Activated T-cell treated with anti-CD3 and anti-CD28 coated beads, Interleukin-2, amount 50 U/mL, for 48 hours (primary cell): ENCODE data around the gene NUP214.
"Not testable (repeated sequence)": the region's sequence is repeated elsewhere in the genome, so short reads cannot be mapped to it uniquely, and the experiment has no call there.

Experiments
- DNase-seq, 2 experiments: peaks; one replicate each; pipeline ENCODE4 v3.0.0-alpha.2; 2020

Gene NUP214

DNA sequence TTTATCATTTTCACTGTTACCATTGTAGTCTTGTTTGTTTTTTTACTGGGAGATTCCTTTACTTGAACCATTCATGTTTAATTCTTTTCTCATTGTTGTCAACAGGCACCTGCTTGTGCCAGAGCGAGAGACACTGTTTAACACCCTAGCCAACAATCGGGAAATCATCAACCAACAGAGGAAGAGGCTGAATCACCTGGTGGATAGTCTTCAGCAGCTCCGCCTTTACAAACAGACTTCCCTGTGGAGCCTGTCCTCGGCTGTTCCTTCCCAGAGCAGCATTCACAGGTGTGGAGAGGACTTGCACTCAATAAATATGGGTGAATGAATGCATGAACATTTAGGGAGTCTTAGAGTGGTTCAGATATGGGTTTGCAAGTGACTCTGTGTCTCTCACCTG, 37.5 kb downstream of the NUP214 start:
- no peak for DNase-seq

DNA sequence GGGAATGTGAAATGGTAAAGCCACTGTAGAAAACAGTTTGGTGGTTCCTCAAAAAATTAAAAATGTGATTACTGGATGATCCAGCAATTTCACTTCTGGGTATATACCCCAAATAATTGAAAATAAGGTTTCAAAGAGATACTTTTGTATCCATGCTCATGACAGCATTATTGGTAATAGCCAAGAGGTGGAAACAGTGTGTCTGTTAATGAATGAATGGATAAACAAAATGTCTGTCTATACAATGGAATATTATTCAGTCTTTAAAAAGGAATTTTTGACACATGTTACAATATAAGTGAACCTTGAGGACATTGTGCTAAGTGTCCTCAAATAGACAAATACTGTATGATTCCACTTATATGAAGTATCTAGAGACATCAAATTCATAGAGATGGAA, 40.1 kb downstream of the NUP214 start:
- no peak for DNase-seq

DNA sequence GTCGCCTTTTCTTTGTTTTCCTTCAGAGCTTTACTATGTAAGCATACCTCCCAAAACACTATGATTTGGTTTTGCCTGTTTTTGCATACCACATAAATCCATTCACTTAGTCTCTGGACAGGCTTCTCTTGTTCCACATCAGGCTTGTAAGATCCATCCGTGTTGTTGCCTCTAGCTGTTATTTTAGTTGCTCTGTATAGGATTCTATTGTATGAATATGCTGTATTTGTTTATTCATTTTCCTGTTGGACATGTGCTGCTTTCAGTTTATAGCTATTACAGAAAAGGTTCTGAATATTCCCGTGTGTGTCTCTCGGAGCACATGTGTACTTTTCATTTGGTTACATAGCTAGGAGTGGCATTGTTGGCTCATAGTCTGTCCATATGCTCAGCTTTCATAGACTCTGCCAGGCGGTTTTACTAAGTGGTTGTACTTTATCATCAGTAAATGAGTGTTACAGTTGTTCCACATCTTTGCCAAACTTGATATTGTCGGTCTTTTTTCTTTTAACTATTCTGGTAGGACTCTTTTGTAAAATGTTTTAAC, 41.8 kb downstream of the NUP214 start:
- DNase-seq: no peak

DNA sequence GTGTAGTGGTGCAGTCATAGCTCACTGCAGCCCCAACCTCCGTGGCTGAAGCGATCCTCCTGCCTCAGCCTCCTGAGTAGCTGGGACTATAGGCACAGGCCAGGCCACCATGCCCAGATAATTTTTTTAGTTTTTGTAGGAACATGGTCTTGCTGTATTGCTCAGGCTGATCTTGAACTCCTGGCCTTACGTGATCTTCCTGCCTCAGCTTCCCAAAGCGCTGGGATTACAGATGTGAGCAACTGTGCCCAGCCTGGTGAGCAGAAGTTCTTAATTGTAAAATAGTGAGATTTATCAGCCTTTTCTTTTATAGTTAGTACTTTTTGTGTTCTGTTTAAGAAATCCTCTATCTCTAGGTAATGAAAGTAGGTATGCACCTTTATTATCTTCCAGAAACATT, 42.5 kb downstream of the NUP214 start:
- DNase-seq: no peak

DNA sequence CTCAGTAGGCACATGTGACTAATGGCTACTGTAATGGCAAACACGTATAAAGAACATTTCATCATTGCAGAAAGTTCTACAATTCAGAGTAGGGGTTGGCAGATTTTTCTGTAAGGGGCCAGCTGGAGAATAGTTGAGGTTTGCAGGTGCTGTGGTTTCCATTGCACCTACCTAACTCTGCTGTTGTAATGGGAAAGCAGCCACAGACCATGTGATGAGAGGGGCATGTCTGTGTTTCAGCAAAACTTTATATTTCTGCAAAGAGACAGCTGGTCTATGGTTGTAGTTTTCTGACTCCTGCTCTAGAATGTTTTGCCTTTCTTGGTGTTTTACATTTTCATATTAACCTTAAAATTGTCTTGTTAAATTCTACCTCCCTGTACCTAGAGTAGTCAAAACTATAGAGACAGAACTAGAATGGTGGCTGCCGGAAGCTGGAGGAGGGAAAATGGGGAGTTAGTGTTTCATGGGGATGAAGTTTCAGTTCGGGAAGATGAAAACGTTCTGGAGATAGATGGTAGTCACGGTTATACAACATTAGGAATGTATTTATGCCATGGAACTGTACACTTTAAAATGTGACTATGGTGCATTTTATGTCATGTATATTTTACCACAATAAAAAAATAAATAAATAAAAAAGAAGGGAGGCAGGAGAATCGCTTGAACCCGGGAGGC, 44.3 kb downstream of the NUP214 start:
- DNase-seq: no peak

DNA sequence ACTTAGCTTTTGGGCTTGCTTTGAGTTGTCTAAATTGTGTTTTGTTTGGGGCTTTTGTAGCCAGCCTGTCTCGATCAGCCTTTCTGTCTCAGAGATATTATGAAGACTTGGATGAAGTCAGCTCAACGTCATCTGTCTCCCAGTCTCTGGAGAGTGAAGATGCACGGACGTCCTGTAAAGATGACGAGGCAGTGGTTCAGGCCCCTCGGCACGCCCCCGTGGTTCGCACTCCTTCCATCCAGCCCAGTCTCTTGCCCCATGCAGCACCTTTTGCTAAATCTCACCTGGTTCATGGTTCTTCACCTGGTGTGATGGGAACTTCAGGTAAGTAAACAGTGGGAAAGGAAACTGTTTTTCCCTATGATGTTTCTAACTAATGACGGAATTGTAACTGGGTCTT, 48.6 kb downstream of the NUP214 start:
- no peak for DNase-seq

DNA sequence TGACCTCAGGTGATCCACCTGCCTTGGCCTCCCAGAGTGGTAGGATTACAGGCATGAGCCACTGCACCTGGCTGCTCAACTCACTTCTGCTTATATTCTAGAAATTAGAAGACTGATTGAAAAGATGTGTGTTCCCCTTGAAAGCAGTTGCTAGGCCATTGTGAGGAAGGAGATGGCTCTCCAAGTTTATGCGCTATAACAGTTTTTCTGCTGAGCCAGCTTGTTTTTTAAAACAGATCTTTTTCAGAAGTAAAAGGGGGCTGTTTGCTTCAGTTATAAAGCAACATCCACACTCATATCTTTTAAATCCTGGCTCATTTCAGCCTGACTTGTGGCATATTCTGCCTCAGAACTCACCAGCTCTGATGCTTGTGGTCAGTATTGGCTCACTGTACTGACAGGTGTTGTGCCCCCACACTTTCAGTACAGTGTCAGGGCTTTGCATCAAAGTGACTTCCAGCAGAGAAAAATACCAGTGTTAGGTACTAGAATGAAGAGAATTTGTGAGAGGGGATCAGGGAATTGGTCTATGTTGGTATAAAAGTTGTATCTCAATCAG, 49.4 kb downstream of the NUP214 start:
- no peak for DNase-seq

DNA sequence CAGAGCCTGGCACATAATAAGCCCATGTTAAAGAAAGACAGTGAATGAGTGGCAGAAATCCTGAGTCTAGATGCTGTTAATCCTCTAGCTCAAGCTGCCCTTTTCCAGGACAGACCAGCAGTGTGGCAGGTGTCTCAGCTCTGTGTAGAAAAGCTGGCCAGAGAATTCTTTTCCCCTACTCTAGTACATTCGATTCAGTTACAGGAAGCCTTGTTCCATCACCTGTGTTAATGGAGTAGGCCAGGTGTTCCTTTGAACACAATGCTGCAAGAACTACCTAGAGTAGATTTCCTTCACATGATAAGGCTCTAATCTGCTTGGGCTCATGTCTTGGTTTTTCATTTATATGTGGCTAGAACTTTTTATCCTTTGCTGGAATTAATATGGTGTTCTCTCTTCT, 52.5 kb downstream of the NUP214 start:
- no peak for DNase-seq

DNA sequence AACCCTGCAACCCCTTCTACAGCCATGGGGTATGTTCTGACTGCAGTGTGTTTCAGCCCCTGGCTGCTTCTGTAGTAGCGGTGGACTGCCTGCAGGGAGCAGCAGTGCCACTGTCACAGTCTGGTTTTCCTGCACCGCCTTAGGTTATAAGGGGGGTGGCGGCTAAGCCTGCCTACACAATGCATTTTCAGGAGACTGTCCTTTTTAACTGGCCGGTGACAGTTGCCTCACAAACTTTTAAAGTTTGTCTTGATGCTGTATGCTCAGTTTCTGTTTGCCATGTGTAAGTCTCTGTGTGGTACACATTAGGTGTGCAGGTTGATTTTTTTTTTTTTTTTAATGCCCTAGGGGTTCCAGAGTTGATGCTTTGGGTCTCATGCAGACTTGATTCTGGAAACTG, 53.0 kb downstream of the NUP214 start:
- peak; percentile 82 to 85 for DNase-seq

DNA sequence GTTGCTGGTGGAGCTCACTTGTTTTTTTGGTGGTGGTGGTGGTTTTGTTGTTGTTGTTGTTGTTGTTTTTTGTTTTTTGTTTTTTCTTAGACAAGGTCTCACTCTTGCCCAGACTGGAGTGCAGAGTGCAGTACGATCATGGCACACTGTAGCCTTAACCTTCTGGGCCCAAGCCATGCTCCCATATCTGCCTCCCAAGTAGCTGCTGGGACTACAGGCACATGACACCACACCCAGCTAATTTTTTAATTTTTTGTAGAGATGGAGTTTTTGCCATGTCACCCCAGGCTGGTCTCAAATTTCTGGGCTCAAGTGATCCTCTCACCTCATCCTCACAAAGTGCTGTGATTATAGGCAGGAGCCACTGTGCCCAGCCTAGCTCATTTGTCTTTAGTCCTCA, 53.5 kb downstream of the NUP214 start:
- DNase-seq: no peak

DNA sequence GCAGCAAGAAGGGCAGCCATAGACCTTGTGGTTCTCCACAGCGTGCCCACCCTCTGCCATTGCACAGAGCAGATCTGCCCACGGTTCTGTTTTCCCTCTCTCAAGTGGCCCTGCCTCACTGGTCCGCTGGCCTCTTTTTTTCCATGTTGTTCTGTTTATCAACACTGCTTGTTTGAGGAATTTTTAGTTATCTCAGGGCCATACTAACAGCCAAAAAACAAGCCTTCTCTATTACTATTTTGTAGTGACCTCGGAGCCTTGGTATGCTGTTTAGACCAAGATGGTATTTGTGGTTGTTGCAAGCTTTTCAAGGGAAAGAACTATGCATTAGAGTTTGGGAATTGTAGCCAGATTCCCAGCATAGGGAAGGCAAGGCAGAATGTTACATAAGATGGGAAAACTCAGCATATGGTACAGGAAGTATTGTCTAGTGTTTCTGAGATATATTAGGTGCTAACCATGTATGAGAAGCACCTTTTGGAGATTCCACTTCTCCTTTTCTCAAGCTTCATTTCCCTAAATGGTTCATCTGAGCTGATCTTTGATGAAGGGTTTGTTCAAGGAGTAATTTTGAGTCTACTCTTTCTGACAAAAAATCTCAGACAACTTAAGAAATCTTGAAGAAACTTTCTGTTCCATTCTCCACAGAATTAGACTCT, 54.3 kb downstream of the NUP214 start:
- DNase-seq: no peak

DNA sequence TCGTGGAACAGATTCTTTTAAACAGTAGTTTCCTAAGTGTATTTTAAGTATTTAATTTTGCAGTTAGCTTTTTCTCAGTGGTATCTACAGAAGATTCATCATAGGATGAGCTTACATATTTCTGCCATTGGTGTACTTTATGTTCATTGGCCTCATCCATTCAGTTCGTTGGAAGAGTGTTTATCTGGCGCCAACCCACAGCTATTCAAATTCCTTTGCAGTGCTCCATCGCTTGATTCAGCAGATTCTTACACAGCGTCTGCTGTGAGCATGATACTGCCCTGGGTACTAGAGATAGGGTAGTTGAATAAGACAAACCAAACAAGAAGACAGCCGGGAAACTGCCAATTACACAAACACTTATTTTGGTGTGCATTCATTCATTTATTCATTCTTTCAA, 55.1 kb downstream of the NUP214 start:
- DNase-seq: no peak

DNA sequence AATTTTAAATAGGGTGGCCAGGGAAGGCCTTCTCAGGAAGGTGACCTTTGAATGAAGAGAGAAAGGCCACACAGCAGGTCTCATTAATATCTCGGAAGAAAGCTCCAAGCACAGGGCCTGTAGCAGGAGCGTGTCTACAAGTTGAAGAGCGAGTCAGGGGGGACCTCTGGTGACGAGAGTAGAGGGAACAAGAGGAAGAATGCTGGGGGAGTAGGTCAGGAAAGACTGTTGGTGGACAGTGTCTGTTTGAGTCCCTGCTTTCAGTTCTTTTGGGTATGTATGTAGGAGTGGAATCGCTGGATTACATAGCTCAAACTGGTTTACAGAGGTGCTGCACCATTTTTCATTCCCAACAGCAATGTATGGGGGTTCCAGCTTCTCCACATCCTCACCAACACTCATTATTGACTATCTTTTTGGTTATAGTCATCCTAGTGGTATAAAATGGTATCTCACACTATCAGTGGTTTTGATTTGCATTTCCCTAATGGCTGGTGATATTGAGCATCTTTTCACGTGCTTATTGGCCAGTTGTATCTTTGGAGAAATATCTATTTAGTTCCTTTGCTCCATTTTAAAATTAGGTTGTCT, 55.8 kb downstream of the NUP214 start:
- no peak for DNase-seq

DNA sequence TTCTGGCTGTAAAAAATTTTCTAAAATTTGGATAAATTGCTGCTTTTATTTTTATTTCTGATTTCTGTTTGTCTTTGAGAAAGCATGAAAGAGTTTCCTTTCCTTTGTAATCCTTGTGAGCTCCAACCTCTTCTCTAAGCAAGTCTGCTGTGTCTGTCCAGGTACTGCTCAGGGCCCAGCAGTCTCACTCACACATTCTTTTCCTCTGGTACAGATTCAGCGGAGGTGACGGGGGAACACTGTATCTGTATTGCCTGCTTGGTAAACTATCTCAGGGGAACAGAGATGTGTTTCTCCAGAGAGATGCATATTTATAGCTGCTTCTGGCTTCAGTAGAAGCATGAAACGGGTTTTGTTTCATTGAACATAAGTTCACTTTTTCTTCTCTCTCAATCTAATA, 60.5 kb downstream of the NUP214 start:
- no peak for DNase-seq

DNA sequence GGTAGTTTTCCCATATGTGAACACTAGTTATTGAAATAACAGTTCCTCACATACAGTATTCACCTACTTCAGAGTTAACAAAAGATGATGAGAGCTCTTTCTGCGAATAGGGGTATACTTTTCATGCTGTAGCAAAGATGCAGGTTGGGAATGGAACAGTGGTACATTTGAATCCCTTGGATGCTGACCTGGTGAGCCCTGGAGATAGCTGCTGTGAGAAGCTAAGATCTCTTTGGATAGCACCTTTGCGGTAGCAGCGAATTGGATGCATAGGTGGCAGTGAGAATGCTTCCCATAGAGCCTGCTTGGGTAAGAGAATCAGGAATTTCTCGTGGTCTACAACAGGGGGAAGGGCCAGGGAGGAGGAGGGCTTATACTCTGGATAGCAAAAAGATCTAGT, 61.2 kb downstream of the NUP214 start:
- no peak for DNase-seq

DNA sequence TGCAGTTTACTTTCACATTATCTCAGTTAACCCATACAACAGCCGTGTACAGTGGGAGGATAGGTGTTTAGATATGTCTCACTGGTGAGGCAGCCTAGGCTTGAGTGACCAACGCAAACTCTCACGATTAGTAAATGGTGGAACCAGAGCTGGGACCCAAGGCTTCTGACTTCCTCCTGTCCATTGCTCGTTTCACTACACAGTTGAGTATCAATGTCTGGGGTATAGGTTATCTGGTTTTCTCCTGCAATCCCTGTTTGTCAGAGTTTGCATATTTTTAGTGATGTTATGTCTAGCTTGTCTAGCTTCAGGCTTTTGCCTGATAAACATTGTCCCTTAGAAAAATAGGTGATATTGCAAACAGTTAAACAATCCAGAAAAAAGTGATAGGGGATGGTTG, 62.6 kb downstream of the NUP214 start:
- DNase-seq: no peak

DNA sequence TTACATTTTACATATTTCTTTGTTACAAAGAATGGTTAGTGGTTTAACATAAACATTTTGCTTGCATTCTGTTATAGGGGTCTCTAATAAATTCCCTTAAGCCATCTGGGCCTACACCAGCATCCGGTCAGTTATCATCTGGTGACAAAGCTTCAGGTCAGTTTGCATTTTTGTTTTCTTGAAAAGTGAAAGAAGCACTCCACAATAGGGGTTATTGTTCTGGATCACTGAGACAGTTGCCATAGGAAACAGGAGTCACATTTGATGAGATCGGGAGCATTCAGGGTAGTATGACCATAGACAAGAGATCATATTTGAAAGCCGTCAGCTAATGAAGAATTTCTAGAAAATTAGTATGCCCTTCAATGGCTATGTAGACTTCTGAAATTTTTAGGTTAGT, 63.6 kb downstream of the NUP214 start:
- no peak for DNase-seq

DNA sequence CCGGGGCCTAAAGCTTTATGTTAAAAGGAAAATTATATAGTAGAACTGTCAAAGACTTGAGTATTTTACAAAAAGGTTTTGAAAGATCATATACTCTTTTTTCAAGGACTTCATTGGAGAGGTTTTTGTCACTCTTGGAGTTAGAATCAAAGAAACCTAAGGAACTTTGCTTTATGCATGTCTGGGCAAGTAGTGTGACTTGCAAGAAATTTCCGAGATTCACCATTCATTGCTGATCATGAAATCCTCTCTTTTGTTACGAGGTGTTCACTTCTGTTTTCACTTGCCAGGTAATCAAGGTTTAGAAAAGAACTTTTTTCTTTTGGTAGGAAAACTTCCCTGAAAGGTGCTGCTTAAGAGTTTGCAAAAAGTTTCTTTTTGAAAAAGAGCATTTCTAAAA, 64.8 kb downstream of the NUP214 start:
- DNase-seq: no peak

DNA sequence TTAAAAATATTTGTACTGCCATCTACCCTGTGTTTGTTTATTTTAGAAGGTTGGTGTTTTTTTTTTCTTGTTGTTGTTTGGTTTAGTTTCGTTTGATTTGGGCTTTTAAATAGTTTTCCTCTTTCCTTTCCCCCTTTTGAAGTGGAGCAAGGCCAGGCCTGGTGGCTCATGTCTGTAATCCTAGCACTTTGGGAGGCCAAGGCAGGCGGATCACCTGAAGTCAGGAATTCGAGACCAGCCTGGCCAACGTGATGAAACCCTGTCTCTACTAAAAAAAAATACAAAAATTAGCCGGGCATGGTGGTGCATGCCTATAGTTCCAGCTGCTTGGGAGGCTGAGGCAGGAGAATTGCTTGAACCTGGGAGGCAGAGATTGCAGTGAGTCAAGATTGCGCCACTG, 65.6 kb downstream of the NUP214 start:
- not testable (repeated sequence) for DNase-seq

DNA sequence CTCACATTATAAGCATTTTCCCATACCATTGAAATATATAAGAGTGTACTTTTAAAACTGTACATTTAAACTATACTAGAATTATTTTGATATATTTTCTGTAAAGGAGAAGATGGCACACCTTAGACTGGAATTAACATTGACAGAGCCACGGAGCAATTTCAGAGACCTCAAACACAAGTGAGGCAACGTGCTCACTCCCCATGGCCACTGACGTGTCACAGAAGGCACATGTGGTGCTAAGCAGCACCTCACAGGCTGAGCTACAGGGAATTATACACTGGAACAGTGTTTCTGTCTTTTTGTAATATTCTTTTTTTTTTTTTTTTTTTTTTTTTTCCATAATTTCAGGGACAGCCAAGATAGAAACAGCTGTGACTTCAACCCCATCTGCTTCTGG, 66.5 kb downstream of the NUP214 start:
- no peak for DNase-seq

DNA sequence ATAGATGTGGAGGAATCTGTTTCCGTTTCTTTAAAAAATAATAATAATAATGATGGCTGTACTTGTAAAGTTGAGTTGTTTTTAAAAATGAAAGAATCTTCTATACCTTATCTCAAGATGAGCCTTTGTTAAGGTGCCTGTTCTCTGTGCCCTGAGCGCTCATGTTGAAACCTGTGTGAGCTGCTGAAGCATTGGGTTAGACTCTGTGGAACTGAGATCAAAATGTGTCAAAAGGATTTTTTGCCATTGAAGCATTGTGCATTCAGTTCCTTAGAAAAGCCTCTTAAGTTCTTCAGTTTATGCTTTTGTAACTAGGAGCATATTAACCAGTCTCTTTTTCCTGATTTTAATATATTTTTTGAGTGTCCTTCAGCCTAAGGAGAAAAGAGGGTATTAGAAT, 67.7 kb downstream of the NUP214 start:
- DNase-seq: no peak

DNA sequence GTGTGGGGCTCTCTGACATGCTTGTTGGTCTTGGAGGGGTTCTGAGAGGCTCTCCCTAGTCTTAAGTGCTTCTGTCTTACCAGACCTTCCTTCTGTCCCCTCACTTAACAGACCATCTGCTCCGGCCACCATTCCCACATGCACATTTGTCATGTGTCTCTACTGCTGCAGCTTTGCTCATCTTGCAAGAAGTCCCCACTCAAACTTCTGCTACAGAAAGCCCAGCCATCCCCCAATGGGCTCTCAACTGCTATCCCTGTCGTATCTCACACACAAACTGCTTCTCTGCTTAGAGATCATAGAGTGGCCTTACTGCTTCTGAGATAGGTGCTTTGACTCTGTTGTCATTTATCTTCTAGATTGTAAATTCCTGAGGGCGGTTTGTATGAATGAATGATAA, 69.4 kb downstream of the NUP214 start:
- no peak for DNase-seq

DNA sequence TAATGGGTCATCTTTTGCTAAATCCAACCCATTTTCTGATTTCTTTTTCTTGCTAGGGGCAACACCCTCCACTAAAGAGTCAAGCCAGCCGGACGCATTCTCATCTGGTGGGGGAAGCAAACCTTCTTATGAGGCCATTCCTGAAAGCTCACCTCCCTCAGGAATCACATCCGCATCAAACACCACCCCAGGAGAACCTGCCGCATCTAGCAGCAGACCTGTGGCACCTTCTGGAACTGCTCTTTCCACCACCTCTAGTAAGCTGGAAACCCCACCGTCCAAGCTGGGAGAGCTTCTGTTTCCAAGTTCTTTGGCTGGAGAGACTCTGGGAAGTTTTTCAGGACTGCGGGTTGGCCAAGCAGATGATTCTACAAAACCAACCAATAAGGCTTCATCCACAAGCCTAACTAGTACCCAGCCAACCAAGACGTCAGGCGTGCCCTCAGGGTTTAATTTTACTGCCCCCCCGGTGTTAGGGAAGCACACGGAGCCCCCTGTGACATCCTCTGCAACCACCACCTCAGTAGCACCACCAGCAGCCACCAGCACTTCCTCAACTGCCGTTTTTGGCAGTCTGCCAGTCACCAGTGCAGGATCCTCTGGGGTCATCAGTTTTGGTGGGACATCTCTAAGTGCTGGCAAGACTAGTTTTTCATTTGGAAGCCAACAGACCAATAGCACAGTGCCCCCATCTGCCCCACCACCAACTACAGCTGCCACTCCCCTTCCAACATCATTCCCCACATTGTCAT, 72.0 kb downstream of the NUP214 start:
- DNase-seq: no peak
